ENCODE measurements around the gene TMEM106B. TPM values are rescaled to one million over a fixed set of nuclear protein-coding genes. Genes with fewer than 3 reads are reported as not detected.

TMEM106B gene
- total RNA-seq, 1 experiment from 2014 or later, result 33.1 TPM

DNA sequence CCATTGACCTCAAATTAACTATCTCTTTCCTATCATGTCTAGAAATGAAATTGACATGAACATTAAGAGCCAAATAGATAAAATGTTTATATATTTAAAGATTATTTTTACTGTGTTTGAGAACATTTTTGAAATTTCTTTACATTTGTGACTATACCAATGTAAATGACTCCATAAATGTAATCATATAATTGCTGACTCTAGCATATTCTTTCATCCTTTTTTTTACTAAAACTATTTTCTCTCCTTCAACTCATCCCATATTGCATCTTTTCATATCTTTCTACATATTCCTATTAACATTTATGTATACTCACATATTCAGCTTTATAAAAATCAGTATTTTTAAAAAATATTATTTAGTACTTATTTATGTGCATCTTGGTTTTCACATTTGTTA is 16.9 kb downstream of the TMEM106B start (continued):
- TF ChIP-seq, protein P1, sequence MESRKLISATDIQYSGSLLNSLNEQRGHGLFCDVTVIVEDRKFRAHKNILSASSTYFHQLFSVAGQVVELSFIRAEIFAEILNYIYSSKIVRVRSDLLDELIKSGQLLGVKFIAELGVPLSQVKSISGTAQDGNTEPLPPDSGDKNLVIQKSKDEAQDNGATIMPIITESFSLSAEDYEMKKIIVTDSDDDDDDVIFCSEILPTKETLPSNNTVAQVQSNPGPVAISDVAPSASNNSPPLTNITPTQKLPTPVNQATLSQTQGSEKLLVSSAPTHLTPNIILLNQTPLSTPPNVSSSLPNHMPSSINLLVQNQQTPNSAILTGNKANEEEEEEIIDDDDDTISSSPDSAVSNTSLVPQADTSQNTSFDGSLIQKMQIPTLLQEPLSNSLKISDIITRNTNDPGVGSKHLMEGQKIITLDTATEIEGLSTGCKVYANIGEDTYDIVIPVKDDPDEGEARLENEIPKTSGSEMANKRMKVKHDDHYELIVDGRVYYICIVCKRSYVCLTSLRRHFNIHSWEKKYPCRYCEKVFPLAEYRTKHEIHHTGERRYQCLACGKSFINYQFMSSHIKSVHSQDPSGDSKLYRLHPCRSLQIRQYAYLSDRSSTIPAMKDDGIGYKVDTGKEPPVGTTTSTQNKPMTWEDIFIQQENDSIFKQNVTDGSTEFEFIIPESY (IDR thresholded peaks at IDR 0.05; ENCODE audit: extremely low read depth, insufficient replicate concordance, low read length), result no peak
- no peak for TF ChIP-seq CBX3 (IDR thresholded peaks at IDR 0.05; ENCODE audit: low read depth)
- TF ChIP-seq, protein P2, sequence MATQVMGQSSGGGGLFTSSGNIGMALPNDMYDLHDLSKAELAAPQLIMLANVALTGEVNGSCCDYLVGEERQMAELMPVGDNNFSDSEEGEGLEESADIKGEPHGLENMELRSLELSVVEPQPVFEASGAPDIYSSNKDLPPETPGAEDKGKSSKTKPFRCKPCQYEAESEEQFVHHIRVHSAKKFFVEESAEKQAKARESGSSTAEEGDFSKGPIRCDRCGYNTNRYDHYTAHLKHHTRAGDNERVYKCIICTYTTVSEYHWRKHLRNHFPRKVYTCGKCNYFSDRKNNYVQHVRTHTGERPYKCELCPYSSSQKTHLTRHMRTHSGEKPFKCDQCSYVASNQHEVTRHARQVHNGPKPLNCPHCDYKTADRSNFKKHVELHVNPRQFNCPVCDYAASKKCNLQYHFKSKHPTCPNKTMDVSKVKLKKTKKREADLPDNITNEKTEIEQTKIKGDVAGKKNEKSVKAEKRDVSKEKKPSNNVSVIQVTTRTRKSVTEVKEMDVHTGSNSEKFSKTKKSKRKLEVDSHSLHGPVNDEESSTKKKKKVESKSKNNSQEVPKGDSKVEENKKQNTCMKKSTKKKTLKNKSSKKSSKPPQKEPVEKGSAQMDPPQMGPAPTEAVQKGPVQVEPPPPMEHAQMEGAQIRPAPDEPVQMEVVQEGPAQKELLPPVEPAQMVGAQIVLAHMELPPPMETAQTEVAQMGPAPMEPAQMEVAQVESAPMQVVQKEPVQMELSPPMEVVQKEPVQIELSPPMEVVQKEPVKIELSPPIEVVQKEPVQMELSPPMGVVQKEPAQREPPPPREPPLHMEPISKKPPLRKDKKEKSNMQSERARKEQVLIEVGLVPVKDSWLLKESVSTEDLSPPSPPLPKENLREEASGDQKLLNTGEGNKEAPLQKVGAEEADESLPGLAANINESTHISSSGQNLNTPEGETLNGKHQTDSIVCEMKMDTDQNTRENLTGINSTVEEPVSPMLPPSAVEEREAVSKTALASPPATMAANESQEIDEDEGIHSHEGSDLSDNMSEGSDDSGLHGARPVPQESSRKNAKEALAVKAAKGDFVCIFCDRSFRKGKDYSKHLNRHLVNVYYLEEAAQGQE (IDR thresholded peaks at IDR 0.05; ENCODE audit: low read depth), result no peak
- TF ChIP-seq SIN3A (IDR thresholded peaks at IDR 0.05; ENCODE audit: low read depth), result no peak

DNA sequence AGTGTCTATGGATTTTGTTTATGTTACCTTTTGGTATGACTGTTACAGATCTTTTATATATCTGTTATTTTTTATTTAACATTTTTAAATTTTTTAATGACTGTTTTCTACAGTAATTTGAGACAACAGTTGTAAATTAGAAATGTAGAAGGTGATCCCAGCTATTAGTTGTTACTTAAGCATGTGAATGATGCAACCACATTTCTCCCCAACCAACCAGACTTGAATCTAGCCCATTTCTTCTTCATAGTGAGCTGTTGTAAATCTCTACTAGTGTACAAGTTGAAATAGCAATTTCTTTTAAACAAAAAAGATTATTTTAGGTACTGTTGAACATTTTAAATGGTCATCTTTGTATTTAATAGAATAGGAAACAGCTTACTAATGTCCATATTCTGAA is 18.0 kb downstream of the TMEM106B start:
- intact Hi-C loops (cut with micrococcal nuclease), result no loop called here
- Histone ChIP-seq H3K4me3 (replicated peaks in 1 of 2; ENCODE audit: low read depth in 1 of 2, low read length in 2 of 2) (no peak overlapping the region), H3K4me2 (ENCODE audit: low read length) (no peak overlapping the region), H3K27me3 (ENCODE audit: insufficient read depth, low read length) (no peaks in the 10 kb centered on the region), H4K20me1 (ENCODE audit: insufficient read depth) (no peaks in the 10 kb centered on the region), H2AFZ (ENCODE audit: low read depth, low read length, poor library complexity, severe bottlenecking) (no peak overlapping the region), H3K9me2 (ENCODE audit: insufficient read depth) (no peaks in the 10 kb centered on the region; the same call in 1 of the 2 replicates), H3K9me3 (ENCODE audit: control insufficient read depth in 1 of 2, insufficient read depth in 1 of 2, low read depth in 1 of 2, low read length in 2 of 2) (no peaks in the 10 kb centered on the region), H3K27ac (ENCODE audit: low read depth, low read length) (no peak overlapping the region), H3K9ac (ENCODE audit: low read length) (no peak overlapping the region), H3K79me2 (ENCODE audit: insufficient read depth, low read length) (peaks cover 6% of the 10 kb centered on the region; the same call in 1 of the 2 replicates), H3K36me3 (ENCODE audit: control insufficient read depth in 1 of 2, insufficient read depth in 2 of 2, low read length in 2 of 2) (no peaks in the 10 kb centered on the region; a peak in 1 of 4 replicates), H3K4me1 (ENCODE audit: control insufficient read depth in 1 of 2, insufficient read depth in 2 of 2, low read length in 2 of 2) (no peaks in the 10 kb centered on the region)
- ChIA-PET CTCF (no interaction called here), RAD21 (ENCODE audit: low non-redundant PET in 1 of 2, low total read pairs in 2 of 2, uncharacterized antibody in 2 of 2, unreplicated experiment in 2 of 2) (no interaction called here), POLR2A (no interaction called here)
- TF ChIP-seq EZH2phosphoT487 (IDR thresholded peaks at IDR 0.05; ENCODE audit: borderline replicate concordance) (no peak), FOSL1 (IDR thresholded peaks at IDR 0.05; ENCODE audit: low read depth) (no peak), ELF1 (IDR thresholded peaks at IDR 0.05; ENCODE audit: borderline replicate concordance, low read depth) (no peak), ZNF274 (IDR thresholded peaks at IDR 0.05; ENCODE audit: low read depth, low read length) (no peak), RAD21 (IDR thresholded peaks at IDR 0.05; ENCODE audit: low read depth) (no peak), POLR2A (IDR thresholded peaks at IDR 0.05; ENCODE audit: borderline replicate concordance, extremely low read depth, insufficient read depth, insufficient read length) (no peak), POLR2AphosphoS5 (IDR thresholded peaks at IDR 0.05; ENCODE audit: low read depth, low read length) (no peak), JUND (IDR thresholded peaks at IDR 0.05) (no peak)
- TF ChIP-seq, protein P1 (IDR thresholded peaks at IDR 0.05; ENCODE audit: extremely low read depth, insufficient replicate concordance, low read length), result no peak
- DNase-seq (ENCODE audit: low read depth, low spot score) (no peak), ATAC-seq (no peak)
- BruUV-seq (replicated peaks), result no TSS peak

All from HCT116 (cell line).